ENCODE data around the gene LGR6.

Gene LGR6

DNA sequence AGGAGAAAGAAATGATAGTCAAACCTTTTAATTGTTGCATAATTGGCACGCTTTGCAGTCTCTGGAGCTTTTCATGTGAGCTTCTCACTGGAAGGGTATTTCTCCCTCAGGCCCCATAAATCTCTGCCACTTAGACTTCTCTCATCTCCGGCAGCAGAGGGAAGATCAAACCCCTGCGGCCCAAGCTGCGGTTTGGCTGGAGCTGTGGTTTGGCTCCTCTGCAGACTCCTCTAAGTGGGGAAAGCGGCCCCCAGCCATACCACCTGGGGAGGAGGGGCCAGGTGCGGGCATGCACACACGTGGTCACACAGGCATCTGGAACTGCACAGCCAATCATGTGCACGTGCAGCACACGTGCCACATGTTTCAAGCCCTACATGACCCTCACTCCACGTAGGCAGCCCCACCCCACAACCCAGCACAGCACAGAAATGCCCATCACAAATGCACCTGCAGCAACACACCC is 89.8 kb downstream of the LGR6 start:
- DNase-seq, result no peak

DNA sequence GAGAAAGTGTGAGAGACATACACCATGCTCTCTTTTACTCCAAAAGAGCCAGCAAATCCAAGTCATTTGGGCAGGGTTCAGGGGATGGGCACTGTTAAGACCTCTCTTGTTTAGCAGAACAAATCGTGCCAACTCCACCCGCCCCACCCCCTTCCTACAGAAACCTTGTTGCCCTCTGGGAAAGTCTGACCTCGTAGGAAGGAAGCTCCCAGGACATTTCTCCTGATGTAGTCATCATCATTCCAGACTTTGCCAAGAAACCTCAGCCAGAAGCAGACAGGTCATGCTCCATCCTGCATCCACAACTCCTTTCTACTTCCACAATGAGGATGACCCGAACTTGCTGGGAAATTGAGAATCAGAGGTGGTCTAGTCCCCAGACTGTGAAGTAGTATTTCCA is 90.4 kb downstream of the LGR6 start:
- no peak for DNase-seq

DNA sequence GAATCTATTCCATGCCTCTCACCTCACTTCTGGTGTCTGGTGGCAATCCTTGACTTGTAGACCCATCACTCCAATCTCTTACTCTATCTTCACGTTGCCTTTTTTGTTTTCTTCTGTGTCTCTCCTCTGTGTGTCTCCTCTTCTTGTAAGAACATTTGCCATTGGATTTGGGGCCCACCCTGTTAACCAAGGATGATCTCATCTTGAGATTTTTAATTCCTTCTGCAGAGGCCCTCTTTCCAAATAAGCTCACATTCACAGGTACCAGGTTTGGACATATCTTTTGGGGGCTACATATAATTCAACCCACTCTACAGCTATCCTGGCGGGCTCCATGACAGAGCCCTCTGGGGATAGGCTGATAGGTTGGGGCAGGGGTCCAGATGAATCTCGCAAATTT is 92.3 kb downstream of the LGR6 start:
- DNase-seq, result no peak

DNA sequence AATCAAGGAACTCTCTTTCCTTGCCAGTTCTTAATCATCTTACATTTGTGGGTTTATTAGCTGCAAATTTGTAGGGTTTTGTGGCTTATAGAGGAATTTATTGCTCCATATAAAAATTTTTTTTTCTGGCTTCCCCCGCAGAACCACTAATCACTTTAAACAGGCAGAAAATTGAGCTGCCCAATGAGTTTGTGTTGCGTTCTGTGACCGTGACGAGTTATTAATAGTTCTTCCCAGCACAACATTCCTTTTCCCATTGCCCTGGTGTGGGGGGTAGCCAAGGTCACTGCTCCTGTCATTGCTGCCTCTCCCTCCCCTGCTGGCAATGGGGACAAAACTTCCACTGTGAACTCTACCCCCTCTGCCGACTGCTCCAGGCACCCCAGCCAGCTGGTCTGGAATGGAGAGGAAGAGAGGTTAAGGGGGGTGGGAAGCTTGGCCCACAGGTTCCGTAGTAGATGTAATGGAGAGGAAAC is 93.1 kb downstream of the LGR6 start:
- DNase-seq, result no peak

DNA sequence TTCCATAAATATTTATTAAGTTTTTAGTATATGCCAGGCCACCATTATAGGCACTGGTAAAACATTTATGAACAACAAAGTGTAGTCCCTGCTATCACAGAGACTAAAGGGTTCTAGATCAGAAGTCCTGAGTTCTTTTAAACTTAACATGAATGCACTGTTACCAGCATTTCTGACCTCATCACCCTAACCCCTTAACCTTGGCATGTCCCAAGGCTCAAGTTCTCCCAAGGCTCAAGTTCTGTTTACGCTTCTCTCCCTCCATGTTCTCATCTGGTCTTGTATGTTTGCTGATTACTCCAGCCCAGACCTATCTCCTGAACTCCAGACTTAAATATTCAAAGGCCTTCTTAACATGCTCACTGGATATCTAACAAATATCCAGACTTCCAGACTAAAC is 93.6 kb downstream of the LGR6 start:
- no peak for DNase-seq

DNA sequence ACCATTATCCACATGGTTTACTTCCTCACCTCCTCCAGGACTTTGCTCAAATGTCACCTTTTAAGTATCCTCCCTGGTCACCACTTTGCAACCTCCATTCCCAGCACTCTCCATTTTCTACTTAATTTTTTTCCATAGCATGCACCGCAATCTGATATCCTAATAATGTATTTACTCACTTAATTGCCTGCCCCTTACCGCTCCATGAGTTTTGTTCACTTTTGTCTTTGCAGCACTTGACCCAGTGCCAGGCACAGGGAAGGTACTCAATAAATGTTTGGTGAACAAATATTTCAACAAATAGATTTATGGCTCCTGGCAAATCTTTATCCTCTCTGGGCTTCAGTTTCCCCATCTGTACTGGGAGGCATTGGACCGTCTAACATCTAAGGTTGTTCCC is 94.6 kb downstream of the LGR6 start:
- no peak for DNase-seq

DNA sequence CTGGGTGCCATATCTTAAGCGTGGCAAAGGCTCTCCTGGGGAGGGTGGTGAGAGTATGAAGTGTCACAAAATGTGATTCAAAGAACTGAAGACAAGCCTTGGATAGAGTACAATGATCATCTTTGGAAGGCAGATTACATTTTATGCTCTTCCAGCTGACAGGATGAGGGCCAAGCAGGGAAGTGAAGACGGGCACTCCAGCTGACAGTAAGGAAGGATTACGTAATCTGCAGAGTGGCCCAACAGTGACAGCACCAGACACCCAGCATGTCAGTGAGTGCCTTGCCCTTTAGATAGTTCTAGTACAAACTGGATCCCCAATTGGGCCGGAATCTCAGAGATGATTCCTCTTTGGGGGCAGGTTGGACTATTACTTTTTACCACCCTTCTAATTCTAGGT is 95.4 kb downstream of the LGR6 start:
- DNase-seq, result no peak

DNA sequence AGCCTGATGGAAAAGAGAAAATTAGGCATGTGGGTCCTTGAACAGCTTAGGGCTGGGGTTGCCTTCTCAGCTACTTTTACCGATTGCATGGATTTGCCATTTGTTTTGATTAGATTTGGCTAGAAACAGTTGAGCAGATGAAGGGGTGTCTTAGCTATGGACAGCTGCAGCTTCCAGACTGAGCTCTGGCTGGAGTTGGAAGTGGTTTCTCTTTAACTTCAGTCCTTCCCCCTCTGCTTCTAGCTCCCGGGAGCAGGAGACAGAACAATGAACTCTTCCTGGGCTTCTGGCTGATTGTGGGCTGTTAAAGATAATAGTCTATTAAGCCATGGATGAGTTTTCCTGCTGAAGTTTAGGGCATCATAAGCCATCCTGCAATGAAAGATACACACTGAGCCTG is 97.4 kb downstream of the LGR6 start:
- no peak for DNase-seq

DNA sequence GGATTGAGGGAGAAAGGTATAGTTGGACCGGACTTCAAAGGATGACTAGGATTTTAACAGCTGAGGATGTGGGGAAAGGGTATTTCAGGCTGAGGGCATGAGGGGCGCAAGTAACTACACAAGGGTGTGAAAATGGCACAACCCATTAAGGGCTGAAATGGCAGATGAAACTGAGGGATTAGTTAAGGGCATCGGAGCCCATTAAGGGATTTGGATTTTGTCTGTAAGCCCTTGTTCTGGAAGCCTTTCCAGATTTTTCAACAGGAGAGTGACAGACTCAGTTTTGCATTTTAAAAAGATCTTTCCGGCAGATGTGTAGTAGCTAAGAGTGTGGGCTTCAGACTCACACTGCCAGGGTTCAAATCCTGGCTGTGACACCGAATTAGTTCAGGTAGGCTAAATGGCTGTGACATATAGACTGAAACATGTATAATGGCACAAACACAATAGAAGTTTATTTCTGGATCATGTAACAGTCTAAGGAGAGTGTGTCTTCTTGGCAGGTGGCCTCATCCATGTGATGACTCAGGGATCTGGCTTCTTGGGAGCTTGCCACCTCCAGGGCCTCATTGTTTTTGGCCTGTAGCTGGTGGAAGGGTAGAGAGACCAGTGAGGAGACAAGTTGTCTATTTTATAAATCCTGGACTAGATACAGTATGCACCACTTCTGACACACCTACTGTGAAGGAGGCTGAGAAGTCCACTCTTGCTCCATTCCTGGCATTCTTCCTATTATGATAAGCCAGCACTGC is 98.5 kb downstream of the LGR6 start:
- DNase-seq, result peak in 2 of 51 donors; percentile 4 to 13

DNA sequence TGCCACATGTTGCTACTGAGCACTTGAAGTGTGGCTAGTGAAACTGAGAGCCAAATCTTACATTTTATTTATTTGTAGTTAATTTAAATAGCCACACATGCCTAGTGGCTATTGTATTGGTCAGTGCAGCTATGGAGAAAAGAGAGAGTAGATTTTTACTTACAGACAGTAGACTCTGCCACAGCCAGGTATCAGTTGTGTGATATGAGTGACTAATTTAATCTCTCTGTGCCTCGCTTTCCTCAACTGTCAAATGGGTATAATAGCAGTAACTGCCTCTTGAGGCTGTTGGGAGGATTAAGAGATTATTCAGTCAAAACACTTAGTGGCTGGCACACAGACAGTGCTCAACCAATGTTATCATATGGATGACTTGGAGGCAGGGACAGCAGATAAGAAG is 99.2 kb downstream of the LGR6 start:
- no peak for DNase-seq

DNA sequence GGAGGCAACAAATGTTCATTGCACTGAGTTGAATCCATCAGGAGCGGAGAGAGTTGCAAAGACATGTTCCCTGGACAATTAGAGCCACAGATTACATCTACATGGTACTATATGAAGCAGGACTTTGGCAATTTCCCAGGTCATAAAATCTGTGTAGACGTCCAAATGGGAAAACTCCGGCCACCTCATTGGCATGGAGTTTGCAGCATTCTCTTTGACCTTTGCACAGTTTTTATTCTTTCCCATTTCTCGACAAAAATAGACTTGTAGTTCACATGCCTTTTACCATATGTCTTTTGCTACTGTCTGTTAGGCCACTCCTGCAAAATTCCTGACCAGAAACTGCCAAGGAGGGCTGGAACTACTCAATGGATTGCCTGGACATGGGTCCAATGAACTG is 100.0 kb downstream of the LGR6 start:
- no peak for DNase-seq

DNA sequence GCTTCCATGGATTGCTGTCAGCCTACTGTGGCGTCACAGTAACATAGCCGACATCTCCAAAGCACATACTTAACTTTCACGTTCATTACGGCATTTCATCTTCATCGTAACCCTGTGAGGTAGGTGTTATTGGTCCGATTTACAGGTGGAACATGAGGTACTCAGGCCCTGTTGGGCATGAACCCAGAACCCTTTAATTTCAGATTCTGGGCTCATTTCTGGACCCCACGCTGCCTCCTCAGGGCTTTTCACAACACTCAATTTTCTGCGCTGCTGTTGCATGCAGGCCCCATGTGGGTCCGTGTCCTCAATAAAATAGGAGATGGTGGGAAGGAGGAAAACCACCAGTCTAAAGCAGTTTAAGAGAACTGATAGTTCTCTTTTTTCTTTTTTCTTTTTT is 108.6 kb downstream of the LGR6 start:
- DNase-seq, result no peak

DNA sequence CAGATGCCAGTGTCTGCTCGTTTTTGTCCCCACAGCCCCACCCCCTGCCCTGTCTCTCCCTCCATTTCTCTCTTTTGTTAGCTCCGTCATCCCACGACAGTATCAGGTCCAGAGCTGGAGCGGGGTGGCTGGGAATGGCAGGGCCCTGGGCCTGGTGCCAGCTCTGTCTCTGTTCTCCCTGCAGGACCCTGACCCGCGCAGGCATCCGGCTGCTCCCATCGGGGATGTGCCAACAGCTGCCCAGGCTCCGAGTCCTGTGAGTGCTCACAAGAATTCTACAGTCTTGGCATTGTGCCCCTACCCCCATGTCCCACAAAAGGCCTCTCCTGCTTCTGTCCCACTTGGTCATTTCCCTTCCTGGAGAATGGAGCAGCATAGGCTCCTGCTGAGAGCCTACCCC is 110.8 kb downstream of the LGR6 start:
- DNase-seq, result peak in 21 of 51 donors; percentile 3 to 66 (median 28)

DNA sequence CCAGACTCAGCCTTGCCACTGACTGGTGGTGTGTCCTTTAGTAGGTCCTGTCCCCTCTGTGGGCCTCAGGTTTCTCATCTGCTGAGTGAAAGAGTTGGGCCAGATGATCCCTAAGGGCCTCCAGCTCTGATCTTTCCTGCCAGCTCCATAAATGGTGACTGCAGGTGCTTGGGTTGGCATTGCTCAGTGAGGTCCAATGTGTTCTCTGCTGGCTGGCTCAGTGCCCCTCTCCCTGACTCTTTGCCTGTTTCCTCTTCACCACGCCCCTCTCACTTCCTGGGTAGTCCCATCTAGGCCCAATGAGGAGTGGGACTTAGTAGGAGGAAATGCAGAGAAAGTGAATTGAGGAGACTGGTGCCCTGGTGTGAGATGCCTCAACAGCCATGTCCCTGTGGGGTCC is 111.6 kb downstream of the LGR6 start:
- no peak for DNase-seq

DNA sequence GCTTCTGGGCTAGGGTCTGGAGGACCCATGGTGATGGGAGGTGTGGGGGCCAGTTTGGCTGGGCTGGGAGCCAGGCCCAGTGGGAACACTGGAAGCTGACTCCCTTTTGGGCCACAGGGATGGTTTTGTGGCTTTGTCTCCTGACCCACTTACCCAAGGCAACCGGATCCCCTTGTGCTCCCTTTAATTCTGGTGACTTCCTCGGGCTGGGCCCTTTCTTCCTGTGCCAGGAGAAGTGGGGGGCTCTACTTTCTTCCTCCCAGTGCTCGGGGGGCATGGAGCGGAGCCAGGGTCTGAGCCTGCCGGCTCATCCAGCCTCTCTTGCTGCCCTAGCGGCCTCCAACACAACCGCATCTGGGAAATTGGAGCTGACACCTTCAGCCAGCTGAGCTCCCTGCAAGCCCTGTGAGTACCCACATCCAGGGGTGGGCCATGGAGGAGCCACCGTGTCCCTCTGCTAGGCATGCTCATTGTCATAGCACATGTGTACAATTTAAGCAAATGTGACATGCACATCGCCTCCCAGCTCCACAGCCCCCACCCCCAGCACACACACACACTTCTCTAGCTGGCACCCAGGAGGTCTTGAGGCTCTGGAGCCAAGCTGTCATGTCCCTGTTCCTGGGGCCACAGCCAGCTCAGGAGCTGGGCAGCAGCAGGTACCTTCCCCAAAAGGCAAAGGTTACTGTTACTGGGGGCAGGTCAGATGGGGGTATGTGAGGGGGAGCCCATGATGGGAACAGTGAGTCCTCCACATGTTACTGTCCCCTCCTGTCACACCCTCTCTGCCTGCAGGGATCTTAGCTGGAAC is 113.1 kb downstream of the LGR6 start:
- DNase-seq, result peak in 24 of 51 donors; percentile 11 to 67 (median 44)

DNA sequence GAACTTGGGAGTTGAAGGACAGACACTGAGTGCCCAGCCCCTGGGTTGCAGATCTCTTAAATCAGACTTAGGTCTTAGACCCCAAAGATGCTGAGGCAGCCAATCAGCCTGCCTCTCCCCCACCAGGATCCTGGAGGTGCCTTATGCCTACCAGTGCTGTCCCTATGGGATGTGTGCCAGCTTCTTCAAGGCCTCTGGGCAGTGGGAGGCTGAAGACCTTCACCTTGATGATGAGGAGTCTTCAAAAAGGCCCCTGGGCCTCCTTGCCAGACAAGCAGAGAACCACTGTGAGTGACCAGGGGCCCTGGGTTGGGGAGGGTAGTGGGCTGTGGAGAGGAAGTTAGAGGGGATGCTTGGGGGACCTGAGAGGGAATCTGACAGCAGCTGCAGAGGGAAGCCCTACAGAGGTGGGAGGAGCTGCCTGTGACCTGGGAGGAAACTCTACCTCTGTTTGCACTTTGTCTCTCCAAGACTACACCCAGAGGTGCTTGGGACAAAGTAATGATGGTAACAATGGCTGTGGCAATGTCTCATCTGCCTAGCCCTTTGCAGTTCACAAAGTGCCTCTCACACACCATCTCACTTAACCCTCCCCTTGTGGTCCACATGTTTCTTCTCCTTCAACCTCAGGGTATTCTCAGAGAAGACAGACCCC is 116.6 kb downstream of the LGR6 start:
- no peak for DNase-seq

DNA sequence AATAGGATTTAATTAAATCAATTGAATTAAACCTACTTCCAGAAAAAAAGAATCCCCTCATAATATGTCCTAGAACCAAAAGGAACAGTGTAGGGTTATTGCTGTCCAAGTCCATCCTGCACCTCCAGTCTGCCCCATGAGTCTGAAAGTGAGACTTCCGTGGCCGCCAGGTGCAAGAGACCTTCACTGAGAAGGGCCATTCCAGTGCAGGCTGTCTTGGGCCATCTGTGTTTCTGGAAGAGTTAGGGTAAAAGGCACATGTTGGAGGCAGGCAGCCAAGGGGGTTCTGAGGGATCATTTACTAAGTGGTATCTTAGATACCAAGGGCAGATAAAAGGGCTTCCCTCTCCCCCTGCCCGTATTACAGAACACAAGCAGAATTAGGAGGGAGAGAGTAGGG is 117.1 kb downstream of the LGR6 start:
- no peak for DNase-seq

DNA sequence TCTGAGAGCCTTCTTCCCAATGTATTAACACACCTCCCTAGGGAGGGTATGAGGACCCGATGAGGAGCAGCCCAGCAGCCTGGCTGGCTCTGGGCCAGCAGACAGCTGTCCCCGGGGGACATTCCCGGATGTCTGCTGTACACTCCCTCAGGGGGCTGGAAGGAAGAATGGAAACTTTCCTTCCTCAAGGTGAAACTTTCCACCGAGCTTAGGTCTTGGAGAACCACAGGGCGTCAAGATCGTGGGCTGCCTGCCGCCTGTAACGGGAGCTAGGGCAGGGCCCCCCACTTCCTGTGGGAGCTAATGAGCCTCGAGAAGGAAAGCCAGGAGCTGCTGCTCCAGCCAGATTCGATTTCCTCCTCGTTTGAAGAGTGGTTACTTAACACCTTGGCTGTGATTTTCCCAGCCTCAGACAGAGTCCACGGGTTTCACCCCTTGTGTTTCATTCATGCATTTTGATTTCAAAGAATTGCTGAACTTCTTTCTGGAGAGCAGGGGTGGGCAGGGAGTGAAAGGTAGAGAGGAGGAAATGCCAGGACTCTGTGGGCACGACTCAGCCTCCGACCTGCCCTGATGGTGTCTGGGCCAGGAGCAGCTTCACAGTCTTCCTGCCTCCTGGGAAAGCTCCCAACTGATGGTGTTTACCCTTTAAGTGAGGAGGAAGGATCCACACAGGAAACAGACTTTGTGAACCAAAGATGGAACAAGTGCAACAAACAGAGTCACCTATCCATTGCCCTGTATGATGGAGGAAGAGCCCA is 118.5 kb downstream of the LGR6 start:
- no peak for DNase-seq

DNA sequence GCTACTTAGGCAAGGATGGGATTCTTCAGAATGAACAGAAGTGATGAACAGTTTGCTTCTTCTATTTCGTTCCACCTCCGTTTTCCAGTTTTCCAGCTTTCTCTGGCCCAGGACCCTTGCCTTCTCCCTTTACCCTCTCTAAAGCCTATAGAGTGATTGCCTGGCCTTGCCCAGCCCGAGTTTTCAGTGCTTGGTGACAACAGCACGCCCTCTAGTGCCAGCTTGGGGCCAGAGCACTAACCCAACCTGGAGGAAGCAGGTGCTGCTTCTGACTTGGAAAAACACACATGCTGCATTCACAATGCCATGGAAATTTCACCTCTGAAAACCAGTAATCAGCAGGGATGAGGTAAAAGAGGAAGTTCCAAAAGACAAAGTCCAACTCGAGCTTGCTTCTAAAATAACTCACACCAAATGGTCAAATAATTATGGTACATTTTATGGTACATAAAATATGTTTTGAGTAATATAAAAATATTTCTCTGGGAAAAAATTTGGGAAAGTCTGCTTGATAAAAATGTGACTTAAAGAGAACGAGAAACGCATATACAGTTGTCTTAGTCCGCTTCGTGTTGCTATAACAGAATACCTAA is 122.1 kb downstream of the LGR6 start:
- DNase-seq, result peak in 40 of 51 donors; percentile 5 to 80 (median 46)

DNA sequence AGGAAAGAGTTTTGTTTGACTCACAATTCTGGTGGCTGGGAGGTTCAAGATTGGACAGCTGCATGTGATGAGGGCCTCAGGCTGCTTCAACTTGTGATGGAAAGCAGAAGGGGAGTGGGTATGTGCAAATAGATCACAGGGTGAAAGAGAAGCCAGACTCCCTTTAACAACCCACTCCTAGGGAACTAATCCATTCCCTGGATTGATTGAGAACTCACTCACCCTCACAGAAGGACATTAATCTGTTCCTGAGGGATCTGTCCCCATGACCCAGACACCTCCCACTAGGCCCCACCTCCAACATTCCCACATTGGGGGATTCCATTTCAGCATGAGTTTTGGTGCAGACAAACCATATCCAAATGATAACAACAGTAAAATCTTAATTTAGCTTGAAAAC is 122.6 kb downstream of the LGR6 start:
- no peak for DNase-seq
